ENCODE data around the gene TUSC1.

- no peak for TF ChIP-seq ZNF219 (CRISPR knock-in tag; IDR thresholded peaks at IDR 0.05; ENCODE audit: borderline replicate concordance)
- no peak for TF ChIP-seq CTCF (IDR thresholded peaks at IDR 0.05)
- TF ChIP-seq, protein P1, sequence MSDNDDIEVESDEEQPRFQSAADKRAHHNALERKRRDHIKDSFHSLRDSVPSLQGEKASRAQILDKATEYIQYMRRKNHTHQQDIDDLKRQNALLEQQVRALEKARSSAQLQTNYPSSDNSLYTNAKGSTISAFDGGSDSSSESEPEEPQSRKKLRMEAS (CRISPR knock-in tag; IDR thresholded peaks at IDR 0.05): no peak
- no peak for TF ChIP-seq ESRRA (CRISPR knock-in tag; IDR thresholded peaks at IDR 0.05; ENCODE audit: borderline replicate concordance)
- TF ChIP-seq MXD4 (CRISPR knock-in tag; IDR thresholded peaks at IDR 0.05; ENCODE audit: borderline replicate concordance): no peak
- TF ChIP-seq, protein P2, sequence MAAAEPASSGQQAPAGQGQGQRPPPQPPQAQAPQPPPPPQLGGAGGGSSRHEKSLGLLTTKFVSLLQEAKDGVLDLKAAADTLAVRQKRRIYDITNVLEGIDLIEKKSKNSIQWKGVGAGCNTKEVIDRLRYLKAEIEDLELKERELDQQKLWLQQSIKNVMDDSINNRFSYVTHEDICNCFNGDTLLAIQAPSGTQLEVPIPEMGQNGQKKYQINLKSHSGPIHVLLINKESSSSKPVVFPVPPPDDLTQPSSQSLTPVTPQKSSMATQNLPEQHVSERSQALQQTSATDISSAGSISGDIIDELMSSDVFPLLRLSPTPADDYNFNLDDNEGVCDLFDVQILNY (CRISPR knock-in tag; IDR thresholded peaks at IDR 0.05): no peak
- no peak for TF ChIP-seq SMAD3 (CRISPR knock-in tag; IDR thresholded peaks at IDR 0.05; ENCODE audit: borderline replicate concordance)
- TF ChIP-seq, protein P3, sequence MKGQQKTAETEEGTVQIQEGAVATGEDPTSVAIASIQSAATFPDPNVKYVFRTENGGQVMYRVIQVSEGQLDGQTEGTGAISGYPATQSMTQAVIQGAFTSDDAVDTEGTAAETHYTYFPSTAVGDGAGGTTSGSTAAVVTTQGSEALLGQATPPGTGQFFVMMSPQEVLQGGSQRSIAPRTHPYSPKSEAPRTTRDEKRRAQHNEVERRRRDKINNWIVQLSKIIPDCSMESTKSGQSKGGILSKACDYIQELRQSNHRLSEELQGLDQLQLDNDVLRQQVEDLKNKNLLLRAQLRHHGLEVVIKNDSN (CRISPR knock-in tag; IDR thresholded peaks at IDR 0.05): no peak
Observed at GRCh38 chr9:25654417-25654816, 23.8 kb downstream of the TUSC1 start.

All from WTC11 (cell line).